HUES48 (cell line): ENCODE measurements around the gene RPS6KA4.

Source experiments
- H3K27ac ChIP-seq: one replicate; pipeline ENCODE4 v1.7.0; 2013; ENCODE audit warnings: low read depth, low read length, inconsistent platforms
- H3K27me3 ChIP-seq: 2 replicates; pipeline ENCODE4 v1.6.1; 2013; ENCODE audit warnings: mild to moderate bottlenecking, low read length; ENCODE audit not compliant: control insufficient read depth, insufficient read depth
- H3K36me3 ChIP-seq: 2 replicates; pipeline ENCODE4 v1.6.1; 2013; ENCODE audit warnings: low read length; ENCODE audit not compliant: control insufficient read depth, insufficient read depth
- H3K4me1 ChIP-seq: 2 replicates; pipeline ENCODE4 v1.6.1; 2013; ENCODE audit warnings: mild to moderate bottlenecking, low read length; ENCODE audit not compliant: control insufficient read depth, insufficient read depth
- H3K4me3 ChIP-seq: 2 replicates; pipeline ENCODE4 v1.5.1; 2013; ENCODE audit warnings: mild to moderate bottlenecking, low read depth, low read length
- H3K9ac ChIP-seq: 2 replicates; pipeline ENCODE4 v1.6.1; 2013; ENCODE audit warnings: mild to moderate bottlenecking, low read depth, low read length, moderate library complexity
- H3K9me3 ChIP-seq: 2 replicates; pipeline ENCODE4 v1.6.1; 2013; ENCODE audit warnings: low read length; ENCODE audit not compliant: control insufficient read depth, insufficient read depth

Gene RPS6KA4

DNA sequence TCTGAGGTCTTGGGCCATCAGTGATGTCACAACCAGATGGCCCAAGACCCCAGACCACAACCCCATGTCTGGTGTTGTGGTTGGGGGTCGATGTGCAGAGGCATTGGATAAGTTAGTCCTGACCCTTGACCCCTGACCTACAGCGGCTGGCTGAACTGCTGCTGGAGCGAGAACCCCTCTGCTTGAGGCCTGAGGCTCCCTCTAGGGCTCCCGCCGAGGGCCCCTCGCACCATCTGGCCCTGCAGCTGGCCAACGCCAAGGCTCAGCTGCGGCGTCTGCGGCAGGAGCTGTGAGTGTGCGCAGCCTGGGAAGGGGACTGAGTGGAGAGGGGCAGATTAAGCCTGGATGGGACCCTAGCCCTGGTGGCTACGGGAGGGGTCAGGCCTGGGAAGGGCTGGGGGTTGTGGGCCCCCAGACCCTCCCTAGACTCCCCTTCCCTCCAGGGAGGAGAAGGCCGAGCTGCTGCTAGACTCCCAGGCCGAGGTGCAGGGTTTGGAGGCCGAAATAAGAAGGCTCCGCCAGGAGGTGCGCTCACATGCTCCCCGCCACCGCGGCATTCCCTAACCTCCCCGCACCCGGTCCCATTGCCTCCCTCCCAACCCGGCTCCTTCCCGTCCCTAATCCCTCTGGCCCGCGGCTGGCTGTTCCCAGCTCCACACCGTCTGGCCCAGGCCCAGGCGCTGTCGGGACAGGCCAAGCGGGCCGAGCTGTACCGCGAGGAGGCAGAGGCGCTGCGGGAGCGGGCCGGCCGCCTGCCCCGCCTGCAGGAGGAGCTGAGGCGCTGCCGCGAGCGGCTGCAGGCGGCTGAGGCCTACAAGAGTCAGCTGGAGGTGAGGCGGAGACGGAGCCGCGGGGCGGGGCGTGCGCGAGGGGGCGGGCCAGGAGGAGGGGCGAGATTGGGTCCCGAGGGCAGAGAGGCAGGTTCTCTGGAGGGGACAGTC, 16.8 kb upstream of the RPS6KA4 start:
- H3K4me1 ChIP-seq, result peaks cover 5% of the 10 kb centered on the region; the same call in 1 of the 2 replicates
- no peak overlapping the region for H3K9ac ChIP-seq

DNA sequence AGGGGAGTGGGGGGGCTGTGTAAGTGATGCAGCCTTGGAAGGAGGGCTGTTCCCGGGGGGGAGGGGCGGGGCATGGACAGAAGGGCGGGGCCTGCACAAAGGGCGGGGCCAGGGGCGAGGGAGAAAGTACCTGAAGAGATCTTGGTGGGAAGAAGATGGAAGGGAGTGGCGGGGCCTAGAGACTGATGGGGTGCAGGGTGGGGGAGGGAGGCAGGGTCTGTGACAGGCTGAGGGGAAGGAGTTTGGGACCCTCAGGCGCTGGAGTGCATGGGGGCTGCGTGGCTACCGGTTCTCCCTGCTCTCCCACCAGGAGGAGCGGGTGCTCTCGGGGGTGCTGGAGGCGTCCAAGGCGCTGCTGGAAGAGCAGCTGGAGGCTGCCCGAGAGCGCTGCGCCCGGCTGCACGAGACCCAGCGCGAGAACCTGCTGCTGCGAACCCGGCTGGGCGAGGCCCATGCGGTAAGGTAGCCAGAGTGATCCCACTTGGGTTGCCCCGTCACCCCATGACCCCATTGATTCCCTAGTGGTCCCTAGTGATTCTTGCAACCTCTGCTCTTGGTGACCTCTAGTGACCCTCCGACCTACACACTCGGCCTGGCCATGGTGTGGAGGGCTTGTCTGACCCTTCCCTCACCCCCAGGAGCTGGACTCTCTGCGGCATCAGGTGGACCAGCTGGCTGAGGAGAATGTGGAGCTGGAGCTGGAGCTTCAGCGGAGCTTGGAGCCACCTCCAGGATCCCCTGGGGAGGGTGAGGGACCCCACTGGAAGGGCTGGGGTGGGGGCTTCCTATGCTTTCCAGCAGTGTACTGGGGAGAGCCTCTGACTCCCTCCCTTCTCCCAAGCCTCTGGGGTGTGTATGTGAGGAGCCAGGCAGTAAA, 15.9 kb upstream of the RPS6KA4 start:
- Histone ChIP-seq H3K4me3 (peak overlapping the region; percentile 53; the same call in 1 of the 2 replicates), H3K27me3 (no peaks in the 10 kb centered on the region), H3K4me1 (peaks cover 5% of the 10 kb centered on the region; the same call in 1 of the 2 replicates), H3K36me3 (no peaks in the 10 kb centered on the region), H3K9me3 (no peaks in the 10 kb centered on the region), H3K27ac (no peak overlapping the region), H3K9ac (no peak overlapping the region)

More for the DNA sequence above, 16.8 kb upstream of the RPS6KA4 start:
- Histone ChIP-seq H3K9me3 (no peaks in the 10 kb centered on the region), H3K36me3 (no peaks in the 10 kb centered on the region), H3K4me3 (peak overlapping the region; percentile 53), H3K27ac (peak overlapping the region; percentile 59), H3K27me3 (no peaks in the 10 kb centered on the region)

DNA sequence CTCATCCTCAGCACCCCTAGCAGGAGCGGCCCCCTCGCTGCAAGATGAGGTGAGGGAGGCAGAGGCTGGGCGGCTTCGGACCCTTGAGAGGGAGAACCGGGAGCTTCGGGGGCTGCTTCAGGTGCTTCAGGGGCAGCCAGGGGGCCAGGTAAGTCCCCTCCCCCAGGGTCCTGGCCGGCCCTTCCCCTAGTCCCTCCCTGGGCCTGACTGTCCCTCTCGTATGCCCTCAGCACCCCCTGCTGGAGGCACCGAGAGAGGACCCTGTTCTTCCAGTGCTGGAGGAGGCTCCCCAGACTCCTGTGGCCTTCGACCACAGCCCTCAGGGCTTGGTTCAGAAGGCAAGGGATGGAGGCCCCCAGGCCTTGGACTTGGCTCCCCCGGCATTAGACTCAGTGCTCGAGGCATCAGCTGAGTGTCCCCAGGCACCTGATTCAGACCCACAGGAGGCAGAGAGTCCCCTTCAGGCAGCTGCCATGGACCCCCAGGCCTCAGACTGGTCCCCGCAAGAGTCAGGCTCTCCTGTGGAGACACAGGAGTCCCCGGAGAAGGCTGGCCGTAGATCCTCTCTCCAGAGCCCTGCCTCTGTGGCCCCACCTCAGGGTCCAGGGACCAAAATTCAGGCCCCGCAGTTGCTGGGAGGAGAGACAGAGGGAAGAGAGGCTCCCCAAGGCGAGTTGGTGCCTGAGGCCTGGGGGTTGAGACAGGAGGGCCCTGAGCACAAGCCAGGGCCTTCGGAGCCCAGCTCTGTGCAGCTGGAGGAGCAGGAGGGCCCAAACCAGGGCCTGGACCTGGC, 15.0 kb upstream of the RPS6KA4 start:
- no peaks in the 10 kb centered on the region for H3K27me3 ChIP-seq
- no peak overlapping the region for H3K27ac ChIP-seq
- H3K4me3 ChIP-seq, result no peak overlapping the region
- no peaks in the 10 kb centered on the region for H3K36me3 ChIP-seq
- H3K4me1 ChIP-seq, result peaks cover 5% of the 10 kb centered on the region; the same call in 1 of the 2 replicates
- H3K9me3 ChIP-seq, result no peaks in the 10 kb centered on the region
- no peak overlapping the region for H3K9ac ChIP-seq

DNA sequence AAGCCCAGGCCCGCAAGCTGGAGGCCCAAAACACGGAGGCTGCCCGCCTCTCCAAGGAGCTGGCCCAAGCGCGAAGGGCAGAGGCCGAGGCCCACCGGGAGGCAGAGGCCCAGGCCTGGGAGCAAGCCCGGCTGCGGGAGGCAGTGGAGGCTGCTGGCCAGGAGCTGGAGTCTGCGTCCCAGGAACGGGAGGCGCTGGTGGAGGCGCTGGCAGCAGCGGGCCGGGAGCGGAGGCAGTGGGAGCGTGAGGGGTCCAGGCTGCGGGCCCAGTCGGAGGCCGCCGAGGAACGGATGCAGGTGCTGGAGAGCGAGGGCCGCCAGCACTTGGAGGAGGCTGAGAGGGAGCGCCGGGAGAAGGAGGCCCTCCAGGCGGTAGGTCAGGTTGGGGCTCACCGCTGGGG, 14.2 kb upstream of the RPS6KA4 start:
- H3K36me3 ChIP-seq, result no peaks in the 10 kb centered on the region
- H3K4me1 ChIP-seq, result peaks cover 5% of the 10 kb centered on the region; the same call in 1 of the 2 replicates
- no peak overlapping the region for H3K27ac ChIP-seq

DNA sequence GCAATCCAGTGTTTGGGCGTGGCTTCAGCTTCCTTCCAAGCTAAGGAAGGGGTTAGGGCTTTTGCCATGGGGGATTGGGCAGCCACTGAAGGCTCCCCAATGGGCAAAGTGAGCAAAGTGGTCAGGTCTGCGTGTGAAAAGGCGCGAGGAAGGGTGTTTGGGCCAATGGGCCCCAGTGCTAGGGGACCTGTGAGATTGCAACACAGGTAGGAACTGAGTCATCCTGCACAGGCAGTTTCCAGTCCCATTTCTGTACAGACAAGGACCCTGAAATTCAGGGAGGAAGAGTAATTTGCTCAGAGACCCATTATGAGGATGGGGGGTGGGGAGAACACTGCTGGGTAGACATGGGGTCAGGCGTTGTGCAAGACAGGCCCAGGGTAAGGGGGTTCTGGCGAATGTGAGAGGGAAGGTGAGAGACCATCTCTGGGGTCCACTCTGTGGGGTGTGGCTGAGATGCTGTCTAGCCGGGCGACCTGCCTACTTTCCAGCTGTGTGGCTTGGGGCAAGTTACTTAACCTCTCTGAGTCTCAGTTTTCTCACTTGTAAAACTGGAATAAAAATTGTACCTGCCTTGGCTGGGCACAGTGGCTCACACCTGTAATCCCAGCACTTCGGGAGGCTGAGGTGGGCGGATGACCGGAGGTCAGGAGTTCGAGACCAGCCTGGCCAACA, 11.6 kb upstream of the RPS6KA4 start:
- Histone ChIP-seq H3K4me1 (no peaks in the 10 kb centered on the region; the same call in 1 of the 2 replicates), H3K27ac (no peak overlapping the region), H3K9ac (no peak overlapping the region), H3K36me3 (no peaks in the 10 kb centered on the region), H3K27me3 (no peaks in the 10 kb centered on the region), H3K9me3 (no peaks in the 10 kb centered on the region), H3K4me3 (no peak overlapping the region)

More for the DNA sequence above, 14.2 kb upstream of the RPS6KA4 start:
- no peaks in the 10 kb centered on the region for H3K9me3 ChIP-seq
- H3K4me3 ChIP-seq, result no peak overlapping the region
- no peak overlapping the region for H3K9ac ChIP-seq
- H3K27me3 ChIP-seq, result no peaks in the 10 kb centered on the region

DNA sequence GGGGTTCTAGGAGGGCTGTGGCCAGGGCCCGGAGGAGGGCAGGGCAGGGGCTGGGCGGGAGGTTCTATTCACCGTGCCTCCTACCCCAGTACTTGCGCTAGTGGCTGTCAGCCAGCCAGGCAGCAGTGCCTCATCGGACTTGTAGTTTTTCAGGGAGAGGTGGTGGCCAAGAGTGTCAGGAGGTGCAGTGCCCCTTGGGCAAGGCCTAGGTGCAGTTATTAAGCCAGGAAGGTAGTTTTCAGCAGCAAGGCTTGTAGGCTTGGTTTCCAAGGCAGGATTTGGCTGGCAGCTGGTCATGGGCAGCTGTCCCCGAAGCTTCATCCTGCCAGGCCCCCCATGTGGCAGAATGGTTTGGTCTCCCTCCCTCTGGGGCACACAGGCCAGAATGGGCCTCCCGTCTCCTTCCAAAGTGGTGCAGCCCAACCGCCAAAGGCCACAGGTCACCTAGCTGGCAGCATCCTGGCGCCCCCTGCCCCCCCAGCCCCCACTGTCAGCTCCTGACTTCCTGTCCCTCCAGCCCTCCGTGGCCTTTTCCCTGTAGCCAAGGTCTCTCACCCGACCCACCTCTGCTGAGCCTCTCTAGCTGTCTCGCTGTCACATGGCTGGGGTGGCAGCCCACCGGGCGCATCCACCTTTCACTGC, 10.5 kb upstream of the RPS6KA4 start:
- no peak overlapping the region for H3K9ac ChIP-seq
- H3K36me3 ChIP-seq, result no peaks in the 10 kb centered on the region
- H3K27me3 ChIP-seq, result no peaks in the 10 kb centered on the region
- H3K9me3 ChIP-seq, result no peaks in the 10 kb centered on the region
- H3K4me3 ChIP-seq, result no peak overlapping the region
- H3K27ac ChIP-seq, result no peak overlapping the region
- H3K4me1 ChIP-seq, result no peaks in the 10 kb centered on the region; the same call in 1 of the 2 replicates

DNA sequence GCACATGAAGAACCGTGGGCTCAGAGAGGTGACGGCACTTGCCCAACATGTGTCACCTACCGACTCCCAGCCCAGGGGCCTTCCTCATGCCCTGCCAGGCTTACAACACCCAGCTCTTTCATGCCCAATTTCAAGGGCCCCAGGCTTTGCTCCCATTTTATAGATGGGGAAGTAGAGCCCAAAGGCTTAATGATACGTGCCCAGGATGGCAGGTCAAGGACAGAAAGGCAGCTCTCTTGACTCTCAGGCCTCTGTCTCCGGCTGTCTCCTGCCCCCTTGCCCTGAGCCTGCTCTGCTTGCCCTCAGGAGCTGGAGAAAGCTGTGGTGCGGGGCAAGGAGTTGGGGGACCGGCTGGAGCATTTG, 10.0 kb upstream of the RPS6KA4 start:
- Histone ChIP-seq H3K4me3 (no peak overlapping the region), H3K36me3 (no peaks in the 10 kb centered on the region), H3K4me1 (no peaks in the 10 kb centered on the region), H3K27ac (no peak overlapping the region), H3K9ac (no peak overlapping the region), H3K9me3 (no peaks in the 10 kb centered on the region), H3K27me3 (no peaks in the 10 kb centered on the region)

GRCh38 chr11:64349404-64349803, 9.6 kb upstream of the RPS6KA4 start:
- H3K9ac ChIP-seq, result no peak overlapping the region
- no peaks in the 10 kb centered on the region for H3K4me1 ChIP-seq
- no peaks in the 10 kb centered on the region for H3K27me3 ChIP-seq
- H3K27ac ChIP-seq, result no peak overlapping the region
- no peak overlapping the region for H3K4me3 ChIP-seq
- no peaks in the 10 kb centered on the region for H3K36me3 ChIP-seq
- no peaks in the 10 kb centered on the region for H3K9me3 ChIP-seq

GRCh38 chr11:64351136-64351631, 7.8 kb upstream of the RPS6KA4 start:
- peaks cover 4% of the 10 kb centered on the region for H3K4me1 ChIP-seq

More at GRCh38 chr11:64351136-64351631, 7.8 kb upstream of the RPS6KA4 start:
- Histone ChIP-seq H3K4me3 (no peak overlapping the region), H3K9me3 (no peaks in the 10 kb centered on the region), H3K9ac (no peak overlapping the region), H3K27me3 (no peaks in the 10 kb centered on the region), H3K27ac (no peak overlapping the region), H3K36me3 (no peaks in the 10 kb centered on the region)
